22Rv1 (cell line): ENCODE results near the gene CMIP.
"Not testable (repeated sequence)": the region's sequence is repeated elsewhere in the genome, so short reads cannot be mapped to it uniquely, and the experiment has no call there.

ENCODE experiments used
- H3K27ac ChIP-seq: fragments of 450-650 bp; 2 replicates; pipeline ENCODE4 v1.5.1; 2017
- ZFX ChIP-seq: fragments of 450-650 bp; IDR thresholded peaks from 2 replicates; pipeline ENCODE4 v1.6.1; 2017; ENCODE audit warnings: antibody characterized with exemption, borderline replicate concordance
- TF ChIP-seq, protein P1 (sequence below): fragments of 450-650 bp; IDR thresholded peaks from 2 replicates; pipeline ENCODE4 v1.5.1; 2017; ENCODE audit warnings: mild to moderate bottlenecking

Gene CMIP

DNA sequence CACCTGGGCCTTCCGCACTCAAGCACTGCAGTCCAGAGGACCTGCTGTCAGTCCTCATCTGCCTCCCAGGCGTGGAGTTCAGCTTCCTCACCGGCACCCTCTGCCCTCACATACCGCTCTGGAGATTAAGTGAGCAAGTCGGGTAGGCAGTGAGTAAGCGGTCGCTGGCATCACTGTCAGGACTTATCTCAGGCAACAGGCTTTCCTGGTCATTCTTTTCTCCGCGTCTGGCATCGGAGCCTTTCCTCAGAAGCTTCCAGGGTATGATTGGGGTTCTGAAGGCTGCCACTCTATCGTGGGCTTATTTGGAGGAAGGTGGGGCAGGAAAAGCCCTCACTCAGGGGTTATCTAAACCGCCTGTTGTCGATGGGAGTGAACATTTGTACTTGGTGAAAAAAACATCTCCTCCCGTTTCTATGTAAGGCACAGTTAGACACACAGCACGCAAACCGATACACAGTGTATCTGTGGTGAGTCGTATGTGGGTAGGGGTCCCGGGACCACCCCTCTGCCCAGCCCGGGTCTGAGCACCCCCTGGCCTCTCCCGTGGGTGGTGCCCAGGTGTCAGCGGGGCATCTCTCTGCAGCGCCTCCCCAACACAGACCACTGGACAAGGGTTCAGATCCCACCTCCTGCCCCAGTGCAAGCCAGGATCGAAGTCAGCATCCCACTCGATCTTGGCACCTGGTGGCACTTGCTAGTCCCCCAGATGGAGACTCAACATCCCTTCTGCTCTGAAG lies 242.0 kb downstream of the CMIP start:
- TF ChIP-seq, protein P1, sequence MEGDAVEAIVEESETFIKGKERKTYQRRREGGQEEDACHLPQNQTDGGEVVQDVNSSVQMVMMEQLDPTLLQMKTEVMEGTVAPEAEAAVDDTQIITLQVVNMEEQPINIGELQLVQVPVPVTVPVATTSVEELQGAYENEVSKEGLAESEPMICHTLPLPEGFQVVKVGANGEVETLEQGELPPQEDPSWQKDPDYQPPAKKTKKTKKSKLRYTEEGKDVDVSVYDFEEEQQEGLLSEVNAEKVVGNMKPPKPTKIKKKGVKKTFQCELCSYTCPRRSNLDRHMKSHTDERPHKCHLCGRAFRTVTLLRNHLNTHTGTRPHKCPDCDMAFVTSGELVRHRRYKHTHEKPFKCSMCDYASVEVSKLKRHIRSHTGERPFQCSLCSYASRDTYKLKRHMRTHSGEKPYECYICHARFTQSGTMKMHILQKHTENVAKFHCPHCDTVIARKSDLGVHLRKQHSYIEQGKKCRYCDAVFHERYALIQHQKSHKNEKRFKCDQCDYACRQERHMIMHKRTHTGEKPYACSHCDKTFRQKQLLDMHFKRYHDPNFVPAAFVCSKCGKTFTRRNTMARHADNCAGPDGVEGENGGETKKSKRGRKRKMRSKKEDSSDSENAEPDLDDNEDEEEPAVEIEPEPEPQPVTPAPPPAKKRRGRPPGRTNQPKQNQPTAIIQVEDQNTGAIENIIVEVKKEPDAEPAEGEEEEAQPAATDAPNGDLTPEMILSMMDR, result no peak
- TF ChIP-seq ZFX, result no peak
- no peak overlapping the region for H3K27ac ChIP-seq

DNA sequence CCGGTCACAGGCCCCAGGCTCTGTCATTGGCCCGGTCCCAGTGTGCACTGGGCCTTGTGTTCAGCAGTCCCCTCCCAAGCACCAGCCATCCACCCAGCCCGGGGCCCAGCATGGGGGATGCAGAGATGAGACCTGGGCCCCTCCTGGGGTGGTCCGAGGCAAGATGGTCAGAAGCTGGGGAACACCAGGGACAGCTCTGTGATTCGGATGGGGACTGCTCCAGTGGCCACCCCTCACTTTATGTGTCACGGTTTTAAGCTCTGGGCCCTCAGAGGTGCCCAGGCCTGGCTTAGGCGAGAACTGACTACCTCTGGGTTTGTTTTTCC lies 242.5 kb downstream of the CMIP start:
- TF ChIP-seq ZFX, result no peak
- TF ChIP-seq, protein P1, result no peak
- no peak overlapping the region for H3K27ac ChIP-seq

DNA sequence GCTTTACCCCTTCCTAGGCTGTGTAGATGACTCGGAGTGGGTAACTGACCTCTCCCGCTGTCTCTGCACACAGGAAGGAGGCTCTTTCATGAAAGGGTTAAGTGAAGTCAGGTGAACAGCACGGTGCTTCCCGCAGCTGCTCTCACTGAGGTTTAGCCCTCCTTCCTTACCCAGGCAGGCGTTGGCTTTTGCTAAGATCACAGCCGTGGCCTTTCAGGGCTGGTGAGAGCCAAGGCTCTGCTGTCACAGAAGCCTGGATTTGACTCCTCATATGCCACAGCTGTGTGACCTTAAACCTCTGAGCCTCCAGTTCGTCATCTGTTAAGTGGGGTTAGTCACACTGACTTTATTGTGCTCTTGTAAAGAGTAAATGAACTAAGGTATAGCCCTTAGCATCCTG lies 243.6 kb downstream of the CMIP start:
- H3K27ac ChIP-seq, result no peak overlapping the region
- TF ChIP-seq, protein P1, result no peak
- TF ChIP-seq ZFX, result no peak

DNA sequence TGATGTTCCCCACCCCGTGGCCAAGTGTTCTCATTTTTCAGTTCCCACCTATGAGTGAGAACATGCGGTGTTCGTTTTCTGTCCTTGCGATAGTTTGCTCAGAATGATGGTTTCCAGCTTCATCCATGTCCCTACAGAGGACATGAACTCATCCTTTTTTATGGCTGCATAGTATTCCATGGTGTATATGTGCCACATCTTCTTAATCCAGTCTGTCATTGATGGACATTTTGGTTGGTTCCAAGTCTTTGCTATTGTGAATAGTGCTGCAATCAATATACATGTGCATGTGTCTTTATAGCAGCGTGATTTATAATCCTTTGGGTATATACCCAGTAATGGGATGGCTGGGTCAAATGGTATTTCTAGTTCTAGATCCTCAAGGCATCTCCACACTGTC lies 244.2 kb downstream of the CMIP start:
- not testable (repeated sequence) for H3K27ac ChIP-seq

DNA sequence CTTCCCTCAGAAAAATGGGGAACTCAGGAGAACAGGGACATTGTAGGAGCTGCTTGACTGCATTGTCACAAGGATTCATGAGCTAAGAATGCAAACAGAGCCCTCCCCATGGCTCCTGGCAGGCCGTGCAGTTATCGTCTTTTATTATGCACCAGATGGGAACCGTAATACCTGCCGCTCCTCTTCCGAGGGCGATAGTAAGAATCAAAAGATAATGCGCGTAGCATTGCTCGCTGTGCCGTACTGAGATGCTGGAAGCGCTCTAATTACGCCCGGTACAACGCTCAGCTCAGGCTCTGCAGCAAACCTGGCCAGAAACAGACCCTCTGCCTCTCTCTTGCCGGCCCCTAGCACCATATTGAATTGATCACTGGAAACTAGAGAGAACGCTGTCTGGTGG lies 247.4 kb downstream of the CMIP start:
- H3K27ac ChIP-seq, result no peak overlapping the region
- TF ChIP-seq, protein P1, result no peak
- no peak for TF ChIP-seq ZFX

DNA sequence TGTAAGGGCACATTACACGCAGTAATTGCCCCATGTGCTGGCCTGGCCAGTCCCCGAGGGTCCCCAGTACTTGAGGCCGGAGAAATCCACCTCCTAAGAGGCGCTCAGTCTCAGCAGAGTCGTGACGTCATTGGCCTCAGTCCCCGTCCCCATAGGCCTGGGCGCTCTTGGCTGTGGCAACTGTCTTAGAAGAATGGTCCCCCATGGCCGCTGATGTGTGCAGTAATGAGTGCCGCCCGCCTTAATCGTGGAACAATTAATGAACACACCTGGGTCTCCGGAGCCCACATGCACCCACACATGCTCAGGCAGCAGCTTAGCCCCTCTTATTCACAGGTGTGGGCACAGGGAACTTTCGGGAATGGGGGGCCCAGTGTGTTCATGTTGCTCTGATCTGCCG lies 248.0 kb downstream of the CMIP start:
- no peak overlapping the region for H3K27ac ChIP-seq
- no peak for TF ChIP-seq ZFX
- TF ChIP-seq, protein P1, result no peak

DNA sequence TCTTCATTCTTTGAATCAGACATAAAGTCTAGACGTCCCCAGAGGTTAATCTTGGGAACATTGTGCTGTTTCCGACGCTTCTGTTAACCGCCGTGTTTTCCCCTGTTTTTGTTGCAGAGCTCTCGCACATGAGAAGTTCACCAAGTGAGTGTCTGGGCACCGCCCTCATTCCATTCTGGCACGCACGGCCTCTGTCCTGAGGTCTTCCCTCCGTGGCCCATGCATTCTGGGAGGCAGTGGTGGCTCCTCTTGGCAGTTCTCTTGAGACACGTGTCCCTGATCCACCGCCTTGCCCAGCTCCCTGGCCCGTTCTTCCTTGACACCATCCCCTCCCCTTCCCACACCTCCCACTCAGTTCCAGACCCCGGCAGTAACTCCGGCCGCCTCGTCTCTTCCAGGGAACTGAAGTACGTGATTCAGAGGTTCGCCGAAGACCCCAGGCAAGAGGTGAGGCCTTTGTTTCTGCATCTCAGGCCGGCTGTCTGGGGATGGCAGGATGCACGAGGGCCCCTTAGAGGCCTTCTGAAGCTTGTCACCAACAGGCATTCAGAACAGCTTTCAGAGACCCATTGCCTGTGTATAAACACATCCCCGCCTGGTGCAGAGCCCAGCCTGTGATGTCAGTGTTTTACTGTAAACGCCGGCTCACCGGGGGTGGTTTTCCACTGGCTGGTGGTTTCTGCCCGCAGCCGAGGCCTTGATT lies 248.6 kb downstream of the CMIP start:
- no peak overlapping the region for H3K27ac ChIP-seq
- no peak for TF ChIP-seq ZFX
- TF ChIP-seq, protein P1, result no peak
